ENCODE data around the gene SOD2. TPM values are rescaled to one million over a fixed set of nuclear protein-coding genes. Genes with fewer than 3 reads are reported as not detected.

The SOD2 gene
- total and polyA plus RNA-seq, 9 of the 15 experiments (the other 6 are each of a cell fraction or from before 2014, with no cell fraction given), result 39.8 to 140 (median 95.8) TPM

DNA sequence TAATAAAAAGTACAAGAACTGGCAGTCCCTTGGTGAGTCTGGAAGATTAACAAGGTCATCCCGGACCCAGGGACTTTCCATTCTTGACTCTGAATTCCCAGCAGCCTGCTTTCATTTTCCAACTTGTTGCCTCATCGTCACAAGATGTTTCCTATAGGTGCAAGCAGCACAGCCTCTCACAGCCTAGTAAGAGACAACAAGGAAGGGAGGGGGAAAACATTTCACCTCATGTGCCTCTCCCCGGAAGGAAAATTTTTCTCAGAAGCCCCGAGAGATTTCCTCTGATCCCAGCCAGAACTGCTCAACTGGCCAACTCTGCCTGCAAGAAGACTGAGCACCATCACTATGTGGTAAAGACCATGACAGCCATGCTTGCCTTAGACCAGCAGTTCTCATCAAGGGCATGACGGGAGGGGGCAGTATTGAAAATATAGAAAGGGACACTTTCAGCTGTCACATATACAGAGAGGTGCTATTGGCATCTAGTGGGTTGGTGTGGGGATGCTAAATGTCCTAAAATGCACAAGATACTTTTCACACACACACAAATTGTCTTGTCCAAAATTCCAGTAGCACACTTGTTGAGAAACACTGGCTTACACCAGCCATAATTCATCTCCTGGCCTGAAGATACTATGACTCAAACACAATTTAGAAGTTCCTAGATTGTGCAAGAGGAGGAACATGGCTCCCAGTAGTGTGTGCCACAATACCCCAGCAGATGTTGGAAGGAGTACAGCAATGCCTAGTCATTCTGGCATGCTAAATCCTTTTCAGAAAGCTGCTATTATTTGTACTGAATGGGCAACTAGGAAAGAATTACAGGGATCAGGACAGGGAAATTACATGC is 23.4 kb upstream of the SOD2 start (continued):
- TF ChIP-seq, protein P1, sequence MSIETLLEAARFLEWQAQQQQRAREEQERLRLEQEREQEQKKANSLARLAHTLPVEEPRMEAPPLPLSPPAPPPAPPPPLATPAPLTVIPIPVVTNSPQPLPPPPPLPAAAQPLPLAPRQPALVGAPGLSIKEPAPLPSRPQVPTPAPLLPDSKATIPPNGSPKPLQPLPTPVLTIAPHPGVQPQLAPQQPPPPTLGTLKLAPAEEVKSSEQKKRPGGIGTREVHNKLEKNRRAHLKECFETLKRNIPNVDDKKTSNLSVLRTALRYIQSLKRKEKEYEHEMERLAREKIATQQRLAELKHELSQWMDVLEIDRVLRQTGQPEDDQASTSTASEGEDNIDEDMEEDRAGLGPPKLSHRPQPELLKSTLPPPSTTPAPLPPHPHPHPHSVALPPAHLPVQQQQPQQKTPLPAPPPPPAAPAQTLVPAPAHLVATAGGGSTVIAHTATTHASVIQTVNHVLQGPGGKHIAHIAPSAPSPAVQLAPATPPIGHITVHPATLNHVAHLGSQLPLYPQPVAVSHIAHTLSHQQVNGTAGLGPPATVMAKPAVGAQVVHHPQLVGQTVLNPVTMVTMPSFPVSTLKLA (conservative IDR thresholded peaks at IDR 0.05), result no peak
- TF ChIP-seq KLF13 (tag; IDR thresholded peaks at IDR 0.05; ENCODE audit: borderline replicate concordance, low read depth), result no peak

DNA sequence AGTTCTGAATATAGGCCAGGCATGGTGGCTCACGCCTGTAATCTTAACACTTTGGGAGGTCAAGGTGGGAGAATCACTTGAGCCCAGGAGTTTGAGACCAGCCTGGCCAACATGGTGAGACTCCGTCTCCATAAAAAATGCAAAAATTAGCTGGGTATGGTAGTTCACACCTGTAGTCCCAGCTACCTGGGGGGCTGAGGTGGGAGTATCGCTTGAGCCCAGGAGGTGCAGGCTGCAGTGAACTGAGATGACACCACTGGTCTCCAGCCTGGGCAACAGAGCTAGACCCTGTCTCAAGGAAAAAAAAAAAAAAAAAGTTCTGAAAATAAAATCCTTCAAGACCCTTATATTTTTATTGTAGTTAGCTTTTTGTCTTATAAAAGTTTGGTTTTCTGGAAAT is 22.6 kb upstream of the SOD2 start:
- no peak overlapping the region for H3K27ac ChIP-seq (ENCODE audit: extremely low read depth, low read depth, low read length)
- H3K9ac ChIP-seq (ENCODE audit: insufficient read depth in 1 of 2, low read depth in 2 of 2, low read length in 2 of 2), result no peak overlapping the region
- no peaks in the 10 kb centered on the region for H4K20me1 ChIP-seq (replicated peaks; ENCODE audit: control insufficient read depth, insufficient read depth, low read length)
- H3K79me2 ChIP-seq (ENCODE audit: control insufficient read depth, insufficient read depth, low read length), result no peaks in the 10 kb centered on the region
- H3K9me3 ChIP-seq (replicated peaks; ENCODE audit: control insufficient read depth, insufficient read depth, low read depth, low read length), result no peaks in the 10 kb centered on the region
- no peak overlapping the region for H3K4me3 ChIP-seq
- H2AFZ ChIP-seq (ENCODE audit: low read depth, low read length), result no peak overlapping the region
- DNase-seq (ENCODE audit: extremely low read depth in 1 of 4, low spot score in 3 of 4) (no peak), FAIRE-seq (no peak), ATAC-seq (no peak)
- POLR2A ChIA-PET, result interaction anchor here (4.0 kb wide), 1 partner anchor 12 kb away, joined by 19 read pairs; the partner anchor contains the start of gene WTAP
- H3K36me3 ChIP-seq (ENCODE audit: control insufficient read depth, insufficient read depth, low read length), result no peaks in the 10 kb centered on the region
- H3K4me2 ChIP-seq (ENCODE audit: insufficient read depth, low read length), result no peak overlapping the region
- TF ChIP-seq, protein P2, sequence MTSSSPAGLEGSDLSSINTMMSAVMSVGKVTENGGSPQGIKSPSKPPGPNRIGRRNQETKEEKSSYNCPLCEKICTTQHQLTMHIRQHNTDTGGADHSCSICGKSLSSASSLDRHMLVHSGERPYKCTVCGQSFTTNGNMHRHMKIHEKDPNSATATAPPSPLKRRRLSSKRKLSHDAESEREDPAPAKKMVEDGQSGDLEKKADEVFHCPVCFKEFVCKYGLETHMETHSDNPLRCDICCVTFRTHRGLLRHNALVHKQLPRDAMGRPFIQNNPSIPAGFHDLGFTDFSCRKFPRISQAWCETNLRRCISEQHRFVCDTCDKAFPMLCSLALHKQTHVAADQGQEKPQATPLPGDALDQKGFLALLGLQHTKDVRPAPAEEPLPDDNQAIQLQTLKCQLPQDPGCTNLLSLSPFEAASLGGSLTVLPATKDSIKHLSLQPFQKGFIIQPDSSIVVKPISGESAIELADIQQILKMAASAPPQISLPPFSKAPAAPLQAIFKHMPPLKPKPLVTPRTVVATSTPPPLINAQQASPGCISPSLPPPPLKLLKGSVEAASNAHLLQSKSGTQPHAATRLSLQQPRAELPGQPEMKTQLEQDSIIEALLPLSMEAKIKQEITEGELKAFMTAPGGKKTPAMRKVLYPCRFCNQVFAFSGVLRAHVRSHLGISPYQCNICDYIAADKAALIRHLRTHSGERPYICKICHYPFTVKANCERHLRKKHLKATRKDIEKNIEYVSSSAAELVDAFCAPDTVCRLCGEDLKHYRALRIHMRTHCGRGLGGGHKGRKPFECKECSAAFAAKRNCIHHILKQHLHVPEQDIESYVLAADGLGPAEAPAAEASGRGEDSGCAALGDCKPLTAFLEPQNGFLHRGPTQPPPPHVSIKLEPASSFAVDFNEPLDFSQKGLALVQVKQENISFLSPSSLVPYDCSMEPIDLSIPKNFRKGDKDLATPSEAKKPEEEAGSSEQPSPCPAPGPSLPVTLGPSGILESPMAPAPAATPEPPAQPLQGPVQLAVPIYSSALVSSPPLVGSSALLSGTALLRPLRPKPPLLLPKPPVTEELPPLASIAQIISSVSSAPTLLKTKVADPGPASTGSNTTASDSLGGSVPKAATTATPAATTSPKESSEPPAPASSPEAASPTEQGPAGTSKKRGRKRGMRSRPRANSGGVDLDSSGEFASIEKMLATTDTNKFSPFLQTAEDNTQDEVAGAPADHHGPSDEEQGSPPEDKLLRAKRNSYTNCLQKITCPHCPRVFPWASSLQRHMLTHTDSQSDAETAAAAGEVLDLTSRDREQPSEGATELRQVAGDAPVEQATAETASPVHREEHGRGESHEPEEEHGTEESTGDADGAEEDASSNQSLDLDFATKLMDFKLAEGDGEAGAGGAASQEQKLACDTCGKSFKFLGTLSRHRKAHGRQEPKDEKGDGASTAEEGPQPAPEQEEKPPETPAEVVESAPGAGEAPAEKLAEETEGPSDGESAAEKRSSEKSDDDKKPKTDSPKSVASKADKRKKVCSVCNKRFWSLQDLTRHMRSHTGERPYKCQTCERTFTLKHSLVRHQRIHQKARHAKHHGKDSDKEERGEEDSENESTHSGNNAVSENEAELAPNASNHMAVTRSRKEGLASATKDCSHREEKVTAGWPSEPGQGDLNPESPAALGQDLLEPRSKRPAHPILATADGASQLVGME (CRISPR knock-in tag; IDR thresholded peaks at IDR 0.05), result no peak
- 0 out of 2 replicates have a peak, but pooled peaks have one; percentile 52 for TF ChIP-seq ZNF121 (CRISPR knock-in tag; conservative IDR thresholded peaks at IDR 0.05)
- no peak for TF ChIP-seq TAF1 (IDR thresholded peaks at IDR 0.05; ENCODE audit: control insufficient read depth, extremely low read depth, insufficient read depth, low read length, severe bottlenecking)
- H3K9me1 ChIP-seq (ENCODE audit: control insufficient read depth, insufficient read depth, low read length), result no peaks in the 10 kb centered on the region
- H3K4me1 ChIP-seq (replicated peaks in 1 of 2; ENCODE audit: control insufficient read depth in 2 of 2, insufficient read depth in 2 of 2, low read length in 2 of 2), result peaks cover 6 to 23% of the 10 kb centered on the region in 2 experiments
- CTCF ChIA-PET (ENCODE audit: low intra/inter-chr PET ratio), result no interaction called here
- no TSS peak for BruUV-seq (replicated peaks)
- in situ Hi-C loops (cut with MboI), result no loop called here
- intact Hi-C loops (cut with micrococcal nuclease), result no loop called here
- 65% methylated on average over 3 of the region's 3 CpGs for WGBS (ENCODE audit: insufficient coverage, low coverage, missing lambda C conversion rate)
- H3K27me3 ChIP-seq (ENCODE audit: control insufficient read depth in 2 of 2, insufficient read depth in 2 of 2, low read length in 2 of 2), result peaks cover 0 to 5% of the 10 kb centered on the region in 2 experiments; a peak in 1 of 5 replicates
